ENCODE measurements around the gene KIF18B. TPM values are rescaled to one million over a fixed set of nuclear protein-coding genes. Genes with fewer than 3 reads are reported as not detected.

The KIF18B gene
- total and polyA plus RNA-seq, 2 donors (not counting 1 experiment from before 2014, with no cell fraction given) = 0.44 to 0.48 TPM

- Histone ChIP-seq H3K4me3 (ENCODE audit: control extremely low read depth in 1 of 5, extremely low read depth in 1 of 5, insufficient read depth in 1 of 5, low read depth in 2 of 5, low read length in 4 of 5) (no peak overlapping the region), H3K36me3 (replicated peaks in 1 of 2; ENCODE audit: control extremely low read depth in 1 of 2, control insufficient read depth in 1 of 2, extremely low read depth in 1 of 2, insufficient read depth in 2 of 2, low read length in 1 of 2) (no peaks in the 10 kb centered on the region), H3K27me3 (replicated peaks in 1 of 4; ENCODE audit: control extremely low read depth in 1 of 4, control insufficient read depth in 3 of 4, insufficient read depth in 4 of 4, low read length in 3 of 4) (peaks cover 0 to 6% (median 0%) of the 10 kb centered on the region in 4 experiments), H3K79me2 (ENCODE audit: control insufficient read depth, insufficient read depth, low read length) (no peaks in the 10 kb centered on the region), H4K20me1 (ENCODE audit: control insufficient read depth, insufficient read depth, low read length, poor library complexity, severe bottlenecking) (no peaks in the 10 kb centered on the region), H3K9me3 (ENCODE audit: control extremely low read depth in 1 of 3, control insufficient read depth in 2 of 3, insufficient read depth in 1 of 3, low read length in 2 of 3) (no peaks in the 10 kb centered on the region), H2AFZ (ENCODE audit: insufficient read depth, low read depth, low read length, poor library complexity, severe bottlenecking) (no peak overlapping the region), H3K27ac (ENCODE audit: low read length in 2 of 2) (no peak overlapping the region), H3K9ac (ENCODE audit: low read length) (no peak overlapping the region), H3K4me2 (replicated peaks; ENCODE audit: low read depth, low read length, poor library complexity, severe bottlenecking) (no peak overlapping the region), H3K4me1 (ENCODE audit: control insufficient read depth in 2 of 2, insufficient read depth in 2 of 2, low read length in 2 of 2) (no peaks in the 10 kb centered on the region)
- WGBS (ENCODE audit: insufficient coverage) = 96% methylated on average over 6 of the region's 15 CpGs
- intact Hi-C loops (cut with micrococcal nuclease) = no loop called here
- Mint-ChIP-seq H3K27me3 (no peaks in the 10 kb centered on the region), H3K4me1 (no peaks in the 10 kb centered on the region), H3K9me3 (ENCODE audit: insufficient read depth) (no peaks in the 10 kb centered on the region), H3K4me3 (no peak overlapping the region), H3K27ac (no peak overlapping the region)
- no peak for DNase-seq
- ChIA-PET POLR2A (no interaction called here), CTCF (interaction anchor here (3.3 kb wide), 1 partner anchor 95 kb away, joined by 12 read pairs; no protein-coding TSS in a partner anchor)
- TF ChIP-seq CTCF (IDR thresholded peaks at IDR 0.05) (no peak), EZH2 (IDR thresholded peaks at IDR 0.05; ENCODE audit: borderline replicate concordance, insufficient read depth, low read depth, low read length, poor library complexity, severe bottlenecking) (no peak)
- no peak for ATAC-seq (ENCODE audit: low read depth)
Measured at GRCh38 chr17:44926821-44927525, 20.6 kb downstream of the KIF18B start.
